Transverse colon (tissue), 3 donors: Measurements from ENCODE around the gene FLVCR2.

Experiments used
- CTCF ChIP-seq, 5 experiments: fragments of 200-600 bp in 3 of 5; fragments of 450-650 bp in 2 of 5; sonication (generic) in 3 of 5; IDR thresholded peaks; 1 replicate in 2 of 5; 2 replicates in 3 of 5; pipeline ENCODE4 v1.5.1; 2016 to 2017; ENCODE audit warnings: antibody characterized with exemption in 5 of 5, inconsistent platforms in 3 of 5, mild to moderate bottlenecking in 2 of 5, moderate library complexity in 1 of 5
- EP300 ChIP-seq: sonication (generic); formaldehyde crosslinking; IDR thresholded peaks from one replicate; pipeline ENCODE4 v1.6.1; 2017; ENCODE audit warnings: antibody characterized with exemption, low read depth

GRCh38 chr14:75537071-75537470 lies 41.3 kb upstream of the FLVCR2 start:
- TF ChIP-seq CTCF (IDR thresholded peaks at IDR 0.05), result no peak
- no peak for TF ChIP-seq EP300
